ENCODE measurements around the gene TPP2. TPM values are rescaled to one million over a fixed set of nuclear protein-coding genes. Genes with fewer than 3 reads are reported as not detected.

TPP2 gene
- total RNA-seq, 2 donors from 2014 or later: 60.2 to 99.3 TPM

DNA sequence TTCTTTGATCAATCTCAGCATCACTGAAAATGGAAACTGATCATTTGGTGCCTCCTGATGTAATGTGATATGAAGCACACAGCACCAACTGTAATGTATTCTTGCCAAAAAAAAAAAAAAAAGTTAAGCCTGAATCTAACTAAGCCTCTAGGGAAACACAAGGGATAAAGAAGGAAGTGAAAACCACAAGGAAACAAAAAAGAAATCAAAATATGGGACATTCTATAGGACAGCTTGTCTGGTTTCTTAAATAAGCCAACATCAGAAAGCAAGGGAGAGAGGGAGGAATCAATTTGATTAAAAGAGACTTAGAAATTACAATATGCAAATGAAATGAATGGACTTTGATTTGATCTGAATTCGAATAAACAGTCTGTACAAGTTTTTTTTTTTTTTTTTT, 118.7 kb downstream of the TPP2 start:
- Mint-ChIP-seq H3K4me3 (no peak overlapping the region), H3K27ac (no peak overlapping the region), H3K9me3 (no peaks in the 10 kb centered on the region), H3K27me3 (peaks cover 8 to 13% of the 10 kb centered on the region in 2 donors), H3K4me1 (ENCODE audit: low read depth in 2 of 2) (no peaks in the 10 kb centered on the region), H3K36me3 (no peaks in the 10 kb centered on the region)
- ATAC-seq (no peak), DNase-seq (ENCODE audit: low spot score) (no peak)

DNA sequence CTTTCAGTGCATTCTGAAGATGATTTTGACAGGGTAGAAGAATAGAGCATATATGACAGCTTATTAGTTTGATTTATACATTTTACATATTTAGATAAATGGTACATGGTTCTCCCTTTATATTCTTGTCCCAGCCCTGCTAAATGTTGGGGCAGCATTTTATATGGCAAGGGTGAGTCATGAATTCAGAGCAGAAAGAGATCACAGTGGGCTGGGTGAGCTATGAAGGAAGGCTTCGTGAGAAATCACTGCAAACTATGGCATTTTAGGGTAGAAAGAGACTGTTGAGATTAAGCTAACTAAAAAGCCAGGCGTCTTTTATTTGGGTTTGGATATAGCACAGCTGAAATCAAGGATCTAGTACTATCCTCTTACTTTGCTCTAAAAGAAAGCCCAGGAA, 122.0 kb downstream of the TPP2 start:
- no peak for DNase-seq (ENCODE audit: low spot score)
- Mint-ChIP-seq H3K9me3 (no peaks in the 10 kb centered on the region), H3K27ac (no peak overlapping the region), H3K4me3 (no peak overlapping the region), H3K27me3 (peaks cover 10 to 19% of the 10 kb centered on the region in 2 donors), H3K36me3 (no peaks in the 10 kb centered on the region), H3K4me1 (ENCODE audit: low read depth in 2 of 2) (peaks cover 11 to 16% of the 10 kb centered on the region in 2 donors)
- no peak for ATAC-seq

DNA sequence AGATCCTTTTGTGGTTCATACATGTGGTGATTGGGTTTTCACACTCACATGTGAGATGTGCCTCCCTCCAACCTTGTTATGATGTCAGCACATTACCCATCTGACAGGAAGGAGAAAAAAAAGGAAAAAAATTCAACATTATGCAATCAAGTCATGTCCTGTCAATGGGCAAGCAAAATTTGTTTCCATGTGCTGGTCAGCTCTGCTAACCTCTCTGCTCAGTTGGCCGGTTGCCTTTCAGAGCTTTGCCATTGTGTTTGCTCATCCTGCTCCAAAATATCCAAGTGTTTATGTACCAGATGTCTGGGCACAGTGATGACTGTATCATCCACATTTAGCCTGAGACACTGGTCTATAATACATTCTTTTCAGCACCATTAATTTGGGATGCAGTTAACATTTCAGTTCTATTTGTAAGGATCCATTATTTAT, 125.0 kb downstream of the TPP2 start:
- Mint-ChIP-seq H3K27me3 (peaks cover 9 to 21% of the 10 kb centered on the region in 2 donors), H3K27ac (no peak overlapping the region), H3K4me1 (ENCODE audit: low read depth in 2 of 2) (peaks cover 14 to 16% of the 10 kb centered on the region in 2 donors), H3K36me3 (no peaks in the 10 kb centered on the region), H3K9me3 (no peaks in the 10 kb centered on the region), H3K4me3 (peak overlapping the region; percentile 35)
- ATAC-seq (peak; percentile 77 to 80), DNase-seq (ENCODE audit: low spot score) (no peak)

DNA sequence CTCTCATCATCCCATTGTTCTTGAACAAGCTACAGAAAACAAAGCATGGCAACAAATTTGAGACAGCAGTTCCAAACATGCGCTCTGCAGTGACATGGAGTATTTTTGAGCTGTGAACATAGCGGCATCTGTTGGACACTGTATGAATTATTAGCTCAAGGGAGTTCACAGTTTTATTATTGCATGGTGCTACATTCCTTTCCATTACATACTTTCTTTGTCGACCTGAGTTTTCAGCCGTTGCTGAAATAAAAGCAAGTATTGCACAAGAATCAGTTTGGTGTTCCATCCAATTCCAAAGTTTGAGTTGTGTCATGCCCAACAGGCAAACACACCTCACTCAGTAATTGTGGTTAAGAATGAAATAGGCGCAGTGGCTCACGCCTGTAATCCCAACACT, 128.1 kb downstream of the TPP2 start:
- Mint-ChIP-seq H3K4me1 (ENCODE audit: low read depth in 2 of 2) (peaks cover 14 to 16% of the 10 kb centered on the region in 2 donors), H3K4me3 (no peak overlapping the region), H3K27ac (no peak overlapping the region), H3K36me3 (no peaks in the 10 kb centered on the region), H3K9me3 (no peaks in the 10 kb centered on the region), H3K27me3 (peaks cover 7 to 26% of the 10 kb centered on the region in 2 donors)
- no peak for DNase-seq (ENCODE audit: low spot score)
- no peak for ATAC-seq

DNA sequence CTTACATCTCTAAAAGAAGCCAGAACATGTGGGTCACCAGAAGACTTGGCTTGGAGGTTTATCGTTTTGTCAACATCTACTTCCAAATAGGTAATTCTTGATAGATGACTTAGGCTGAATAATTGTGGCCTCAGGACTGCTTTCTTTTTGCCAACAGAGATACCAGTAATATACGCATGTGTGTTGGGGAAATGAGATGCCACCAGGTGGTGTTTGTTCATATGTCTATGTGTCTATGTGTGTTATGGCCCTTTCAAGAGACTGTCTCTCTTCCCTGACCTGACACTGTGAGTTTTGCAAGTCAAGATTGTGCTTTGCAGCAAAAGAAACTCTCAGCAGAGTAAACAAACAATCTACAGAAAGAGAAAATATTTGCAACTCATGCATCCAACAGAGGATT, 129.6 kb downstream of the TPP2 start:
- DNase-seq (ENCODE audit: low spot score): no peak
- Mint-ChIP-seq H3K36me3 (no peaks in the 10 kb centered on the region), H3K9me3 (no peaks in the 10 kb centered on the region), H3K27me3 (peaks cover 16 to 36% of the 10 kb centered on the region in 2 donors), H3K4me3 (no peak overlapping the region), H3K27ac (no peak overlapping the region), H3K4me1 (ENCODE audit: low read depth in 2 of 2) (peaks cover 10% of the 10 kb centered on the region in 2 donors)
- ATAC-seq: no peak

Other genes with a start within 250 kb of the TPP2 start
- not detected for gene FGF14, start 194.9 kb upstream of the TPP2 start, total RNA-seq
- not detected for gene METTL21C, start 98.1 kb downstream of the TPP2 start, total RNA-seq
- 10 to 100 TPM; 23.3 to 29.1 TPM for gene TEX30, start 176.8 kb downstream of the TPP2 start, total RNA-seq
- 1 to 10 TPM; 5.4 to 5.5 TPM for gene POGLUT2, start 202.0 kb downstream of the TPP2 start, total RNA-seq
- gene BIVM, start 202.1 kb downstream of the TPP2 start, total RNA-seq: 10 to 100 TPM; 14.5 to 23.4 TPM
- 10 to 100 TPM; 66.5 to 71.0 TPM for gene ERCC5, start 249.0 kb downstream of the TPP2 start, total RNA-seq

All from natural killer cell treated with Interleukin-12 subunit alpha and Interleukin-12 subunit beta and Interleukin-15 and Interleukin-18, amount 100 ng/mL, for 72 hours (primary cell).